ENCODE data around the gene CSK. TPM values are rescaled to one million over a fixed set of nuclear protein-coding genes. Genes with fewer than 3 reads are reported as not detected.
"Not testable (repeated sequence)": the region's sequence is repeated elsewhere in the genome, so short reads cannot be mapped to it uniquely, and the experiment has no call there.

The CSK gene
- total RNA-seq (10 to 100 TPM; 20.3 to 48.6 (median 24.8) TPM), polyA plus RNA-seq (10 to 100 TPM; 19.7 to 35.2 TPM)
- long read RNA-seq, donor 1, transcript CSK-201 (13 exons, 2,767 nt), result major isoform, 21 of 33 reads
- long read RNA-seq, donor 1, partial matches to known transcripts, result 9 of 33 reads
- long read RNA-seq, donor 1, other reads (novel, unspliced or antisense), result 2 of 33 reads
- long read RNA-seq, donor 2, transcript CSK-201 (13 exons, 2,767 nt), result major isoform, 15 of 35 reads
- long read RNA-seq, donor 2, partial matches to known transcripts, result 16 of 35 reads
- long read RNA-seq, donor 2, other reads (novel, unspliced or antisense), result 4 of 35 reads
- long read RNA-seq, donor 3, transcript CSK-201 (13 exons, 2,767 nt), result major isoform, 18 of 32 reads
- long read RNA-seq, donor 3, partial matches to known transcripts, result 13 of 32 reads
- long read RNA-seq, donor 3, other reads (novel, unspliced or antisense), result 1 of 32 reads

DNA sequence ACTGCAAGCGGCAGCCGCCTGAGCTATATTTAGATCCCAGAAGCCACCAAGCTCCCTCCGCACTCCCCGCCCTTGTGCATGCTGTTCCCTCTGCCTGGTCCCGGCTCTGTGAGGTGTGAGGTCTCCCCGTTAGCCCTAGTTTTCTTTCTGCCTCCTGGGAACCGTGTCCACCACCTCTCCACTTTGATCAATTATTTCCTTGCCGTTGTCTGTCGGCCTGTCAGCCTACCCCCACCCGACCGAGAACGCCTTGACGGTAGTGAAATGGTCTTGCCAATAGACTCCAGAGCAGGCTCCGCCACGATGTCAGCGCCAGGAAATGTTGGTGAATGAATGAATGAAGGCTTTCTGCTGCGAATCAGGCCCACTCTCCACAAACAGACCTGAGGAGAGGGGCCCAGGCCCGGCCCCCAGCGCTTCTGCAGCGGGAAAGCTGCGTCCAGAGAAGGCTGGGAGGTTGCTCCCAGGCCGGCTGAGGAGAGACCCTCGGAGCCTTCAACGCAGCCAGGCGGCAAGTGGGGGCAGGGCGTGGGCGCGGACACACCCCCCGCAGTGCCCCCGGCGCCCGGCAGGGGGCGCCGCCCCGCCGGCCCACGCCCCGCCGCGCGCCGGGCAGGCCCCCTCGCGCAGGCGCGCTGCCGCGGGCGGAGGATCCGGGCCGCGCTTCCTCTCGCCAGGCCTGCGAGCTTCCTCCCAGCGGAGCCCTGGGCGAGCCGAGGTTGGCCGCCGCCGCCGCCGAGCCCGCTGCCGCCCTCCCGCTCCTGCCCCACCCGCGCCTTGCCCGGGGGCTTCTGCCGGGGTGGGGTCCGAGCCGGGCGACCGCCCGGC, at the start of gene CSK:
TSS of gene CSK (plus strand) at position 650 of the 828 bp plus-strand sequence. CDS start 16,218 bp downstream, outside the sequence.
- H3K9me3 ChIP-seq, result no peaks in the 10 kb centered on the region
- TF ChIP-seq, protein P1, sequence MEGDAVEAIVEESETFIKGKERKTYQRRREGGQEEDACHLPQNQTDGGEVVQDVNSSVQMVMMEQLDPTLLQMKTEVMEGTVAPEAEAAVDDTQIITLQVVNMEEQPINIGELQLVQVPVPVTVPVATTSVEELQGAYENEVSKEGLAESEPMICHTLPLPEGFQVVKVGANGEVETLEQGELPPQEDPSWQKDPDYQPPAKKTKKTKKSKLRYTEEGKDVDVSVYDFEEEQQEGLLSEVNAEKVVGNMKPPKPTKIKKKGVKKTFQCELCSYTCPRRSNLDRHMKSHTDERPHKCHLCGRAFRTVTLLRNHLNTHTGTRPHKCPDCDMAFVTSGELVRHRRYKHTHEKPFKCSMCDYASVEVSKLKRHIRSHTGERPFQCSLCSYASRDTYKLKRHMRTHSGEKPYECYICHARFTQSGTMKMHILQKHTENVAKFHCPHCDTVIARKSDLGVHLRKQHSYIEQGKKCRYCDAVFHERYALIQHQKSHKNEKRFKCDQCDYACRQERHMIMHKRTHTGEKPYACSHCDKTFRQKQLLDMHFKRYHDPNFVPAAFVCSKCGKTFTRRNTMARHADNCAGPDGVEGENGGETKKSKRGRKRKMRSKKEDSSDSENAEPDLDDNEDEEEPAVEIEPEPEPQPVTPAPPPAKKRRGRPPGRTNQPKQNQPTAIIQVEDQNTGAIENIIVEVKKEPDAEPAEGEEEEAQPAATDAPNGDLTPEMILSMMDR (IDR thresholded peaks at IDR 0.05), result peak; percentile 51 to 83 (median 63)
- H3K4me3 ChIP-seq, result peak within 1 kb of the TSS; percentile 19 to 94 (median 78)
- peaks cover 0 to 5% (median 0%) of the 10 kb centered on the region in 9 donors for H3K36me3 ChIP-seq
- H3K4me1 ChIP-seq, result peaks cover 44 to 90% (median 70%) of the 10 kb centered on the region in 9 donors
- H3K27me3 ChIP-seq, result no peaks in the 10 kb centered on the region
- 1% methylated on average over 40 to 74 of the region's 74 CpGs for WGBS, 2 donors
- ATAC-seq (peak; percentile 19 to 78 (median 52)), DNase-seq (peak; percentile 71 to 87)
- peak within 1 kb of the TSS; percentile 87 to 98 (median 93) for H3K27ac ChIP-seq
- intact Hi-C loops (cut with DNase I), result loop anchor here in 5 of 10 donors (2.0 to 10.0 kb wide), 6 partner anchors 19 to 423 kb away; partner anchors contain the start of genes ULK3 (in 4 of the 5), C15orf39 (in 1 of the 5) and COX5A (in 1 of the 5)

DNA sequence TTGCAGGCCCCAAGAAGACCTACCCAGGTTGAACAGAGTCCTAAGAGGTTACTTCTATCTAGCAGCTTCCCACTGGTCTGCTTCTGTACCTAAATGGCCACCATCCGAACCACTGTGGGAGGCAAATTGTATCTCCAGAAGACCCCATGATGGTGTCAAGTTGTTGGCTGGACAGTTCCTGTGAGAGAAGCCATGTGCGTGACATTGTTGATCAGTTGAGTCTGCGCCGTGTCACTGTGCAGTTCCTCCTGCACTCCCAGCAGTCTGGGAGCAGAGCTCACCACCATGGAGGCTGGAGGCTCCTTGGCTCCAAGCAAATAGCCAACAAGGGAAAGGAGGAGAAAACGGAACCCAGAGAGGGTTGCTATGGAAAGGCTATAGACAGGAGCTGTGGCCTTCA, 49.0 kb upstream of the CSK start:
- Histone ChIP-seq H3K9me3 (no peaks in the 10 kb centered on the region), H3K27ac (no peak overlapping the region), H3K4me1 (peaks cover 0 to 3% (median 0%) of the 10 kb centered on the region in 9 donors), H3K36me3 (no peaks in the 10 kb centered on the region), H3K27me3 (peaks cover 0 to 49% (median 21%) of the 10 kb centered on the region in 7 donors), H3K4me3 (no peak overlapping the region)
- TF ChIP-seq, protein P1 (IDR thresholded peaks at IDR 0.05), result no peak
- intact Hi-C loops (cut with DNase I), result no loop called here
- ATAC-seq (no peak), DNase-seq (no peak)
- WGBS, 2 donors, result 85 to 91% methylated on average over 5 of the region's 5 CpGs

DNA sequence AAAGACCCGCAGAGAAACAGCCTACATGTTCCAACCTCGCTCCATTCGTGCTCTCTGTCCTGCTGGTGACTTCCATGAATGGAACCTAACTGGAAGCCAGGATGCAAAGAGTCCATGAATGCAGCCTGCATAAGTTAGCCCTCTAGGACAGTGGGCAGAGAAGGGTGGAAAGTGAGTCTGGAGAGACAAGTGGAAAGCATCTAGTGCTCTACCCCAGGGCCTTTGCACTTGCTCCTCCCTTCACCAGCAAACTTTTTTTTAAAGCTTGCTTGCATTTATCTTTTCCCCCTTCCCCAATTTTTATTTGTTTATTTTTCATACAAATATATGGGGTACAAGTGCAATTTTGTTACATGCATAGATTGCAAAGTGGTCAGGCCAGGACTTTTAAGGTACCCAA, 48.6 kb upstream of the CSK start:
- TF ChIP-seq, protein P1 (IDR thresholded peaks at IDR 0.05), result no peak
- no peak overlapping the region for H3K27ac ChIP-seq
- no peak overlapping the region for H3K4me3 ChIP-seq
- H3K36me3 ChIP-seq, result no peaks in the 10 kb centered on the region
- no peaks in the 10 kb centered on the region for H3K4me1 ChIP-seq
- peaks cover 0 to 48% (median 21%) of the 10 kb centered on the region in 7 donors for H3K27me3 ChIP-seq
- 91 to 95% methylated on average over 3 of the region's 3 CpGs for WGBS, 2 donors
- intact Hi-C loops (cut with DNase I), result no loop called here
- no peak for ATAC-seq
- DNase-seq, result no peak
- no peaks in the 10 kb centered on the region for H3K9me3 ChIP-seq

DNA sequence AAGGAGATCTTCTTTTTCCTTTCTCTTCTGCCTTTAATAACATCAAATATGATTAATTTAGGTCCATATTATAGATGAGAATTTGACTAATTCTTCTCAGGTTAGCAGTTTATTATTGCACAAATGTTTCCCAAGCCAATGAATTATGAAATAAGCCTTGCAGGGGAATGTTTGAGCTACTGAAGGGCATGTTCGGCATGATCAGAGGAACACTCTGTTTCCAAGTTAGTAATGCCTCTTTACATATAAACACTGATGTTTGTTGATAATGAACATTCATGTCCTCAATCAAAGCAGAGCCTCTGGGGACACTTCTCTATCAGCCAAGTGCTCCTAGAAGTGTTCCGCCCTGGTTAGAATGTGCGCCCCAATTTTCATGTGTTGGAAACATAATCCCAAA, 46.6 kb upstream of the CSK start:
- Histone ChIP-seq H3K4me3 (no peak overlapping the region), H3K36me3 (no peaks in the 10 kb centered on the region), H3K4me1 (no peaks in the 10 kb centered on the region), H3K27me3 (peaks cover 0 to 42% (median 20%) of the 10 kb centered on the region in 7 donors), H3K27ac (no peak overlapping the region), H3K9me3 (no peaks in the 10 kb centered on the region)
- 90% methylated on average over 3 of the region's 3 CpGs for WGBS, 2 donors
- ATAC-seq (no peak), DNase-seq (no peak)
- intact Hi-C loops (cut with DNase I), result no loop called here
- TF ChIP-seq, protein P1 (IDR thresholded peaks at IDR 0.05), result no peak

DNA sequence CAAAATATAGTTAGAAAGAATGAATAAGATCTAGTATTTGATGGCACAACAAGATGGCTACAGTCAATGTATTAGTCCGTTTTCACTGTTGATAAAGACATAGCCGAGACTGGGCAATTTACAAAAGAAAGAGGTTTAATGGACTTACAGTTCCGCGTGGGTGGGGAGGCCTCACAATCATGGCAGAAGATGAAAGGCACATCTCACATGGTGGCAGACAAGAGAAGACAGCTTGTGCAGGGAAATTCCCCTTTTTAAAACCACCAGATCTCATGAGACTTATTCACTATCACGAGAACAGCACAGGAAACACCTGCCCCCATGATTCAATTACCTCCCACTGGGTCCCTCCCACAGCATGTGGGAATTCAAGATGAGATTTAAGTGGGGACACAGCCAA, 43.6 kb upstream of the CSK start:
- H3K27ac ChIP-seq; ATAC-seq; H3K36me3 ChIP-seq; intact Hi-C loops (cut with DNase I); H3K4me3 ChIP-seq; H3K4me1 ChIP-seq; H3K9me3 ChIP-seq; DNase-seq: not testable (repeated sequence)
- 63 to 67% methylated on average over 5 of the region's 5 CpGs for WGBS, 2 donors
- peaks cover 0 to 28% (median 7%) of the 10 kb centered on the region in 7 donors for H3K27me3 ChIP-seq
